Liver (tissue), 3 donors: Measurements from ENCODE around the gene ILDR1.

ENCODE experiments used
- GABPA ChIP-seq, 2 donors: IDR thresholded peaks in 1 of 2; conservative IDR thresholded peaks in 1 of 2; 2 replicates each; pipeline ENCODE4 v1.6.1; 2016; ENCODE audit warnings: antibody characterized with exemption in 2 of 2, mild to moderate bottlenecking in 1 of 2, moderate library complexity in 1 of 2
- RAD21 ChIP-seq, 2 donors: IDR thresholded peaks; 2 replicates each; pipeline ENCODE4 v1.6.1; 2016; ENCODE audit warnings: antibody characterized with exemption in 2 of 2, mild to moderate bottlenecking in 2 of 2
- RXRA ChIP-seq, 2 donors: IDR thresholded peaks; 2 replicates each; pipeline ENCODE4 v1.6.1; 2017 to 2018; ENCODE audit warnings: antibody characterized with exemption in 2 of 2, mild to moderate bottlenecking in 1 of 2
- TF ChIP-seq, protein P1 (sequence below): fragments of 150-350 bp; IDR thresholded peaks from 2 replicates; pipeline ENCODE4 v1.5.1; 2017; ENCODE audit warnings: improper control_type of control experiment, low read depth, low read length; ENCODE audit not compliant: missing input control
- TF ChIP-seq, protein P2 (sequence below): IDR thresholded peaks from 2 replicates; pipeline ENCODE4 v1.6.1; 2016; ENCODE audit warnings: antibody characterized with exemption
- donor health status: healthy.
- donor health status: healthy.

DNA sequence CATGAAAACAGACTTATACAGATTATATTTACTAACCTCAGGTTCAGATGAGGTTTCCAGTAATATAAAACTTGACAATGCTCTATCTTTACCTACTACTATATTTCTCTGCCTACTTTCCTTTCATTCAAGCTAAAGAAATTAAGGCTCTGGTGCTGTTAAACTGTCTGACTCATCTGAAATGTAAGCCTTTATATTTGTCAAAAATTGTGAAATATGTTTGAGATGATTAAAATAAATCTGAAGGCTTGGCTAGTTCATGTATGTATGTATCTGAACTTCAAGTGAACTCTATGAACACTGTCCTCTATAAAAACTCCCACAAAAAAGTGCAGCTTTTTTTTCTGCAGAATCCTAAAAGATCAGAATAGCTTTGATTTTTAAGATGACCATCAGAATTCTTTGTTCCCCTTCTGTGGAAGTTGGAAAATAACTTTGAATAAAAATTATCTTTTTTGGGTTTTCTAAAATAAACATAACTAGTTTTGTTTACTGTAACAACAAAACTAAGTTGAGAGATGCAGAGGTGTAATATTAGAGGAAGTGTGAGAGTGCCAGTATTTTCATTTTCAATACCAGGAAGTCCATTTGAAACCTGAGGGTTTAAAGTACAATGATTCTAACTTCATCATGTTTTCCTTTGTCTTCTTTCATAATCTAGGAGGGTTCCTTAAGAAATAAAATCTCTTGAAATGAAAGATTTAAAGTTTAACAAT, 42.2 kb downstream of the ILDR1 start:
- TF ChIP-seq, protein P1, sequence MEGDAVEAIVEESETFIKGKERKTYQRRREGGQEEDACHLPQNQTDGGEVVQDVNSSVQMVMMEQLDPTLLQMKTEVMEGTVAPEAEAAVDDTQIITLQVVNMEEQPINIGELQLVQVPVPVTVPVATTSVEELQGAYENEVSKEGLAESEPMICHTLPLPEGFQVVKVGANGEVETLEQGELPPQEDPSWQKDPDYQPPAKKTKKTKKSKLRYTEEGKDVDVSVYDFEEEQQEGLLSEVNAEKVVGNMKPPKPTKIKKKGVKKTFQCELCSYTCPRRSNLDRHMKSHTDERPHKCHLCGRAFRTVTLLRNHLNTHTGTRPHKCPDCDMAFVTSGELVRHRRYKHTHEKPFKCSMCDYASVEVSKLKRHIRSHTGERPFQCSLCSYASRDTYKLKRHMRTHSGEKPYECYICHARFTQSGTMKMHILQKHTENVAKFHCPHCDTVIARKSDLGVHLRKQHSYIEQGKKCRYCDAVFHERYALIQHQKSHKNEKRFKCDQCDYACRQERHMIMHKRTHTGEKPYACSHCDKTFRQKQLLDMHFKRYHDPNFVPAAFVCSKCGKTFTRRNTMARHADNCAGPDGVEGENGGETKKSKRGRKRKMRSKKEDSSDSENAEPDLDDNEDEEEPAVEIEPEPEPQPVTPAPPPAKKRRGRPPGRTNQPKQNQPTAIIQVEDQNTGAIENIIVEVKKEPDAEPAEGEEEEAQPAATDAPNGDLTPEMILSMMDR, result no peak
- TF ChIP-seq GABPA (IDR thresholded peaks at IDR 0.05 in 1 of 2, conservative IDR thresholded peaks at IDR 0.05 in 1 of 2) (no peak), RAD21 (IDR thresholded peaks at IDR 0.05) (no peak), RXRA (IDR thresholded peaks at IDR 0.05) (no peak)
- TF ChIP-seq, protein P2, sequence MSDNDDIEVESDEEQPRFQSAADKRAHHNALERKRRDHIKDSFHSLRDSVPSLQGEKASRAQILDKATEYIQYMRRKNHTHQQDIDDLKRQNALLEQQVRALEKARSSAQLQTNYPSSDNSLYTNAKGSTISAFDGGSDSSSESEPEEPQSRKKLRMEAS, result no peak
